Testis (tissue), 3 donors: ENCODE results near the gene HOXA7. TPM values are rescaled to one million over a fixed set of nuclear protein-coding genes. Genes with fewer than 3 reads are reported as not detected.

Source experiments
- DNase-seq: peaks from one replicate; pipeline ENCODE4 v3.0.0-alpha.2; 2019
- H3K27ac ChIP-seq, 2 donors: fragments of 200-600 bp; sonication (generic); one replicate each; pipeline ENCODE4 v1.5.1; 2019
- H3K27me3 ChIP-seq: fragments of 200-600 bp; sonication (generic); one replicate; pipeline ENCODE4 v1.5.1; 2019
- H3K36me3 ChIP-seq: fragments of 200-600 bp; sonication (generic); one replicate; pipeline ENCODE4 v1.5.1; 2017; ENCODE audit warnings: low read depth; ENCODE audit errors: missing control alignments
- H3K4me1 ChIP-seq: fragments of 200-600 bp; sonication (generic); one replicate; pipeline ENCODE4 v1.5.1; 2019
- H3K4me3 ChIP-seq, 2 donors: fragments of 200-600 bp; sonication (generic); one replicate each; pipeline ENCODE4 v1.5.1; 2017 to 2019
- H3K9me3 ChIP-seq: fragments of 200-600 bp; sonication (generic); one replicate; pipeline ENCODE4 v1.5.1; 2017
- POLR2A ChIP-seq: fragments of 450-650 bp; IDR thresholded peaks from one replicate; pipeline ENCODE4 v1.6.1; 2017; ENCODE audit warnings: antibody characterized with exemption, mild to moderate bottlenecking, moderate library complexity
- WGBS, 2 donors: methylation state at CpG; one replicate each; pipeline ENCODE4 v1.1.5; 2018; 5-methylcytosine and 5-hydroxymethylcytosine counted together
- intact Hi-C: fragments of 100-400 bp; cut with DNase I; formaldehyde crosslinking; loops from one replicate; pipeline ENCODE4 v1.15.1; 2023; ENCODE audit warnings: low total_unique reads
- polyA plus RNA-seq: library from polyadenylated mRNA; stranded (reverse); fragments of 350-450 nt; fragmentation: Illumina TruSeq; extraction: RNeasy Lipid Tissue Mini Kit (QIAGEN cat#74804); gene quantifications from one replicate; pipeline ENCODE4 v1.2.3, GENCODE V29; 2014; ENCODE audit warnings: low read depth, low replicate concordance; ENCODE audit not compliant: insufficient read depth
- total RNA-seq, 2 donors: library from RNA; depleted of rRNA; stranded (reverse); fragments of >200 nt; gene quantifications; one replicate each; pipeline ENCODE4 v1.2.3, GENCODE V29; 2016
- TF ChIP-seq, protein P1 (sequence below), 3 experiments: fragments of 450-650 bp in 2 of 3; fragments of 200-600 bp in 1 of 3; sonication (generic) in 1 of 3; IDR thresholded peaks; one replicate each; pipeline ENCODE4 v1.5.1; 2016 to 2019; ENCODE audit warnings: antibody characterized with exemption in 3 of 3, mild to moderate bottlenecking in 2 of 3, moderate library complexity in 1 of 3

The HOXA7 gene
- total and polyA plus RNA-seq, 3 donors from 2014 or later: 3.1 to 13.1 (median 7.8) TPM

DNA sequence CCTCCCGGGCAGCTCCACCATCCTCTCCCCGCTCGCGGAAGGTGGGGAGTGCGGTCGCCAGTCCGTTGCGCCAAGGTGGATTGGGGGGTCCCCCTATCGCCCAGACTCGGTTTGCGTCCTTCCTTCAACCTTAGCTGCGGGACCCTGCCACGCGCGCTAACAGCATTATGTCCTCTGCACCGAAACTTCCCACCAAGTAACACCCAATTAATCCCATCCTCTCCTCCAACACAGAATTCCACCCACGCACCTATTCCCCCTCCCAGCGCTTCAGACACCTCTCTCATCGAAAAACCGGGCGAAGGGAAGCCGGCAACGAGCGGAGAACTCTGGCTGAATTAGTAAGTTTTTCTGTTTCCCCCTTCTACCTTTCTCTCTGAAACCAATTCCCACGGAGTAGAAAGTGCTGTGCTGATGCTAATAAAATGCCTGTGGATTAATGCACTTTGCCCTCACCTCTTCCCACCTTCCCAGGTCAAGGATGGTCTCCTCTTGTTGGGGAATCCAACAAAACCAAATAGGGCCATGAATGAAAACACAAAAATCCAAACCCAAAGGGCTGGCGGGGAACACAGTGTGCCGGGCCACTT is 5.0 kb downstream of the HOXA7 start:
- H3K27me3 ChIP-seq: peaks cover 14% of the 10 kb centered on the region
- no peaks in the 10 kb centered on the region for H3K36me3 ChIP-seq
- peaks cover 7% of the 10 kb centered on the region for H3K4me1 ChIP-seq
- no peaks in the 10 kb centered on the region for H3K9me3 ChIP-seq
- no peak overlapping the region for H3K27ac ChIP-seq
- WGBS, 2 donors: 4 to 6% methylated on average over 27 of the region's 27 CpGs
- peak; percentile 11 for DNase-seq
- intact Hi-C loops: no loop called here
- TF ChIP-seq, protein P1, sequence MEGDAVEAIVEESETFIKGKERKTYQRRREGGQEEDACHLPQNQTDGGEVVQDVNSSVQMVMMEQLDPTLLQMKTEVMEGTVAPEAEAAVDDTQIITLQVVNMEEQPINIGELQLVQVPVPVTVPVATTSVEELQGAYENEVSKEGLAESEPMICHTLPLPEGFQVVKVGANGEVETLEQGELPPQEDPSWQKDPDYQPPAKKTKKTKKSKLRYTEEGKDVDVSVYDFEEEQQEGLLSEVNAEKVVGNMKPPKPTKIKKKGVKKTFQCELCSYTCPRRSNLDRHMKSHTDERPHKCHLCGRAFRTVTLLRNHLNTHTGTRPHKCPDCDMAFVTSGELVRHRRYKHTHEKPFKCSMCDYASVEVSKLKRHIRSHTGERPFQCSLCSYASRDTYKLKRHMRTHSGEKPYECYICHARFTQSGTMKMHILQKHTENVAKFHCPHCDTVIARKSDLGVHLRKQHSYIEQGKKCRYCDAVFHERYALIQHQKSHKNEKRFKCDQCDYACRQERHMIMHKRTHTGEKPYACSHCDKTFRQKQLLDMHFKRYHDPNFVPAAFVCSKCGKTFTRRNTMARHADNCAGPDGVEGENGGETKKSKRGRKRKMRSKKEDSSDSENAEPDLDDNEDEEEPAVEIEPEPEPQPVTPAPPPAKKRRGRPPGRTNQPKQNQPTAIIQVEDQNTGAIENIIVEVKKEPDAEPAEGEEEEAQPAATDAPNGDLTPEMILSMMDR (IDR thresholded peaks at IDR 0.05): no peak
- TF ChIP-seq POLR2A: no peak
- H3K4me3 ChIP-seq: peak overlapping the region in 1 of 2 donors; percentile 21

DNA sequence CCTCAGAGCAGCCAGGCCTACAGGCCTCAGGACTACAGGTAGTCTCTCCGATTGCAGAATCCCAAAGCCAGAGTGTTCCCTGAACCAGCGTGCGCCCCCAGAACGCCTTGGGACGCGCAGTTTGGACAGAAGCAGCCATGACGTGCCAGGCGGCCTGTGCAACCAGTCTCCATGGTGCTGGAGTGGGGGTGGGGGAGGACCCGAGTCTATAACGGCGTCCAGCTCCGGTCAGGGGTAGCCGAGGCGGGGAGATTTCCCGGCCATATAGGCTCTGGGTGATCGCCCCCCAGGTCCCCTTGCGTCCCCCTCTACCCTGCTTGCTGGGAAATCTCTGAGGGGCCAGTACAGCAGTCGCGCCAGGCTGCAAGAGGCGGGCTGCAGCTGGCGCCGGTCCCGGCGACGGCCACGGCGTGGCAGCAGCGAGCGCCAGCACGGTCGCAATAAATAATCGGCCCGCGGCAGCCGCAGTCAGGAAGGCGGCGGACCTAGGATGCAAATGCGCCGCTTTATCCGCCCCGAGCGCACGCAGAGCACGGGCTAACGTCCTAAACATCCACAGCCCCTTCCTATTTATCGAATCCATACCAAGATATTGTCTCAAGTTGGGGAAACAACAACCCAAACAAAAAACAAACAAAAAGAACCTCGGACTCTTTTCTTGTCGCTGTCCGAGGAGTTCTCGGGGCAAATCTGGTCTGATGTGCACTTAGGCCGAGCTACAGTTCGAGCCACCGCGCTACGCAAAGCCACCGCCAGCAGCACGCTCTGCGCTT is 5.7 kb downstream of the HOXA7 start:
- Histone ChIP-seq H3K4me1 (peaks cover 7% of the 10 kb centered on the region), H3K27ac (no peak overlapping the region), H3K9me3 (no peaks in the 10 kb centered on the region), H3K27me3 (peaks cover 9% of the 10 kb centered on the region), H3K4me3 (peak overlapping the region in 1 of 2 donors; percentile 21), H3K36me3 (no peaks in the 10 kb centered on the region)
- WGBS, 2 donors: 2 to 3% methylated on average over 26 to 58 of the region's 58 CpGs
- intact Hi-C loops: no loop called here
- DNase-seq: peak; percentile 73
- TF ChIP-seq, protein P1 (IDR thresholded peaks at IDR 0.05): peak; percentile 42 to 75 (median 71)
- TF ChIP-seq POLR2A: no peak

DNA sequence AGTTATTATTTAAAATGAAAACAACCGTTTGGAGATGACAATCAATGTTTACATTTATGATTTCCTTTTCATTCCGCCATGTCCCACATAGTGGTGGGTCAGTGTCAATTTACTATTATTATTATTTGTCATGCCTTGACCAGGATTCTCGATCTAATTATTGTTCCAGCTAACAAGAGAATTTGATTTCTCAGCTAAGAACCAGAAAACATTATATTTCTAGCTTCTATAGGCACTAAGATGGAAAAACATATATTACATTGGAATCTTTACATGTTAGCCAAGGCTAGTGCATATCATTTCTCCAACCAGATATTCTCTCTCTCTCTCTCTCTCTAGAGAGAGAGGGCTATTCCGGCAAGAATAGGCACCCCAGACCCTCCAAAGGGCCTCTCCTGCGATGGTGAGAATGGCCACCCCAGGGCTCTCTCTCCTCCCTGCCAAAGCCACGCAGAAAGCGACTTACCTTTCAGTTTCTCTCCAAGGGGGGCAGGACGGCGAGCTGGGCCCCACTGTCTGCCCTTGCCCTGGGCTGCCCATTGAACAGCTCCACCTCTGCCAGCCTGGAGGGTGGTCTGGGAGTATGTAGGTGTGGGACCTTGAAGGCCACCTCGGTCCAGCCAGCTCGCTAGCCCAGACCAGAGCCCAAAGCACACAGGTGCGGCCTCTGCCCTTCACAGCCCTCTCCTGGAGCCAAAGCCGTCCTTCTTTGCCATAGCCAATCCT is 6.5 kb downstream of the HOXA7 start:
- peaks cover 9% of the 10 kb centered on the region for H3K27me3 ChIP-seq
- H3K27ac ChIP-seq: no peak overlapping the region
- H3K9me3 ChIP-seq: no peaks in the 10 kb centered on the region
- intact Hi-C loops: no loop called here
- 38 to 51% methylated on average over 9 to 13 of the region's 13 CpGs for WGBS, 2 donors
- no peak for DNase-seq
- H3K36me3 ChIP-seq: no peaks in the 10 kb centered on the region
- H3K4me3 ChIP-seq: no peak overlapping the region
- TF ChIP-seq, protein P1 (IDR thresholded peaks at IDR 0.05): no peak
- no peak for TF ChIP-seq POLR2A
- H3K4me1 ChIP-seq: peaks cover 4% of the 10 kb centered on the region

GRCh38 chr7:27148756-27149641 is 7.5 kb downstream of the HOXA7 start:
- H3K9me3 ChIP-seq: no peaks in the 10 kb centered on the region
- H3K4me3 ChIP-seq: no peak overlapping the region
- TF ChIP-seq, protein P1 (IDR thresholded peaks at IDR 0.05): no peak
- no peak for TF ChIP-seq POLR2A
- peaks cover 9% of the 10 kb centered on the region for H3K27me3 ChIP-seq
- 33 to 42% methylated on average over 23 to 30 of the region's 30 CpGs for WGBS, 2 donors
- peak; percentile 9 for DNase-seq
- peaks cover 2% of the 10 kb centered on the region for H3K4me1 ChIP-seq
- no peaks in the 10 kb centered on the region for H3K36me3 ChIP-seq
- no peak overlapping the region for H3K27ac ChIP-seq
- intact Hi-C loops: no loop called here
